ENCODE measurements around the gene GAB3.

The GAB3 gene

GRCh38 chrX:154733066-154733425 is 17.8 kb downstream of the GAB3 start:
- Histone ChIP-seq H3K9ac (ENCODE audit: low read length) (no peak overlapping the region), H2AFZ (ENCODE audit: low read depth, low read length, severe bottlenecking) (no peak overlapping the region), H4K20me1 (ENCODE audit: low read depth, low read length) (no peaks in the 10 kb centered on the region), H3K4me2 (ENCODE audit: low read depth, low read length, poor library complexity, severe bottlenecking) (no peak overlapping the region), H3K4me3 (ENCODE audit: insufficient read depth, low read length, poor library complexity, severe bottlenecking) (no peak overlapping the region), H3K36me3 (ENCODE audit: low read length) (no peaks in the 10 kb centered on the region), H3K27me3 (ENCODE audit: low read length) (no peaks in the 10 kb centered on the region), H3F3A (ENCODE audit: insufficient read depth) (no peaks in the 10 kb centered on the region), H3K9me2 (replicated peaks; ENCODE audit: insufficient read depth, low read length) (no peaks in the 10 kb centered on the region), H3K9me3 (ENCODE audit: insufficient read depth, low read length) (no peaks in the 10 kb centered on the region), H3K27ac (ENCODE audit: low read depth, low read length) (no peak overlapping the region), H3K79me2 (ENCODE audit: insufficient read depth, low read length) (no peaks in the 10 kb centered on the region)
- TF ChIP-seq EZH2phosphoT487 (conservative IDR thresholded peaks at IDR 0.05; ENCODE audit: low read length): no peak
- TF ChIP-seq, protein P1, sequence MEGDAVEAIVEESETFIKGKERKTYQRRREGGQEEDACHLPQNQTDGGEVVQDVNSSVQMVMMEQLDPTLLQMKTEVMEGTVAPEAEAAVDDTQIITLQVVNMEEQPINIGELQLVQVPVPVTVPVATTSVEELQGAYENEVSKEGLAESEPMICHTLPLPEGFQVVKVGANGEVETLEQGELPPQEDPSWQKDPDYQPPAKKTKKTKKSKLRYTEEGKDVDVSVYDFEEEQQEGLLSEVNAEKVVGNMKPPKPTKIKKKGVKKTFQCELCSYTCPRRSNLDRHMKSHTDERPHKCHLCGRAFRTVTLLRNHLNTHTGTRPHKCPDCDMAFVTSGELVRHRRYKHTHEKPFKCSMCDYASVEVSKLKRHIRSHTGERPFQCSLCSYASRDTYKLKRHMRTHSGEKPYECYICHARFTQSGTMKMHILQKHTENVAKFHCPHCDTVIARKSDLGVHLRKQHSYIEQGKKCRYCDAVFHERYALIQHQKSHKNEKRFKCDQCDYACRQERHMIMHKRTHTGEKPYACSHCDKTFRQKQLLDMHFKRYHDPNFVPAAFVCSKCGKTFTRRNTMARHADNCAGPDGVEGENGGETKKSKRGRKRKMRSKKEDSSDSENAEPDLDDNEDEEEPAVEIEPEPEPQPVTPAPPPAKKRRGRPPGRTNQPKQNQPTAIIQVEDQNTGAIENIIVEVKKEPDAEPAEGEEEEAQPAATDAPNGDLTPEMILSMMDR (IDR thresholded peaks at IDR 0.05; ENCODE audit: insufficient read depth, low read length, poor library complexity, severe bottlenecking): no peak

GRCh38 chrX:154732421-154733065 is 18.3 kb downstream of the GAB3 start:
- Histone ChIP-seq H2AFZ (ENCODE audit: low read depth, low read length, severe bottlenecking) (no peak overlapping the region), H3K27me3 (ENCODE audit: low read length) (no peaks in the 10 kb centered on the region), H3K4me3 (ENCODE audit: insufficient read depth, low read length, poor library complexity, severe bottlenecking) (no peak overlapping the region), H3K27ac (ENCODE audit: low read depth, low read length) (no peak overlapping the region), H3K9ac (ENCODE audit: low read length) (no peak overlapping the region), H3K4me2 (ENCODE audit: low read depth, low read length, poor library complexity, severe bottlenecking) (no peak overlapping the region), H3K9me3 (ENCODE audit: insufficient read depth, low read length) (no peaks in the 10 kb centered on the region), H3K9me2 (replicated peaks; ENCODE audit: insufficient read depth, low read length) (no peaks in the 10 kb centered on the region), H3F3A (ENCODE audit: insufficient read depth) (no peaks in the 10 kb centered on the region), H3K36me3 (ENCODE audit: low read length) (no peaks in the 10 kb centered on the region), H4K20me1 (ENCODE audit: low read depth, low read length) (no peaks in the 10 kb centered on the region), H3K79me2 (ENCODE audit: insufficient read depth, low read length) (no peaks in the 10 kb centered on the region)
- TF ChIP-seq, protein P1 (IDR thresholded peaks at IDR 0.05; ENCODE audit: insufficient read depth, low read length, poor library complexity, severe bottlenecking): no peak
- TF ChIP-seq EZH2phosphoT487 (conservative IDR thresholded peaks at IDR 0.05; ENCODE audit: low read length): no peak

DNA sequence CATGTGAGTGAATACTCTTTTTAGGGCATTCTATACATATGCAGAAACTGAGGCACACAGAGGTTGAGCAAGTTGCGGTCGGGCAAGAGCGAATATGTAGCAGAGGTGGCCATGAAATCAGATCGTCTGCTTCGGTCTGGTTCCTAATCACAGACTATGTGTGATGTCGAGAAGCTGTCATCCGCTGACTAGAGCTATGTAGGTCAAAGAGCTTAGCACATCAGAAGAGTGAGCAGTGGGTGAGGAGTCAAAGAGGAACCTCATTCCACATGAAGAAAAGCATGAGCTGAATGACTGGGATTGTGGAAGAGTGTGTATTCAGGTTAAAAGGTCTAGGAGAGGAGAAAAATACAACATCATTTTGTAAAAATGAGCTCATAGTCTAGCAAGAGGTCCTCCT is 19.0 kb downstream of the GAB3 start:
- Histone ChIP-seq H3K27me3 (ENCODE audit: low read length) (no peaks in the 10 kb centered on the region), H3K4me2 (ENCODE audit: low read depth, low read length, poor library complexity, severe bottlenecking) (no peak overlapping the region), H2AFZ (ENCODE audit: low read depth, low read length, severe bottlenecking) (no peak overlapping the region), H3K9me3 (ENCODE audit: insufficient read depth, low read length) (no peaks in the 10 kb centered on the region), H3K36me3 (ENCODE audit: low read length) (no peaks in the 10 kb centered on the region), H3K9ac (ENCODE audit: low read length) (no peak overlapping the region), H4K20me1 (ENCODE audit: low read depth, low read length) (no peaks in the 10 kb centered on the region), H3K27ac (ENCODE audit: low read depth, low read length) (no peak overlapping the region), H3F3A (ENCODE audit: insufficient read depth) (no peaks in the 10 kb centered on the region), H3K79me2 (ENCODE audit: insufficient read depth, low read length) (no peaks in the 10 kb centered on the region), H3K9me2 (replicated peaks; ENCODE audit: insufficient read depth, low read length) (no peaks in the 10 kb centered on the region), H3K4me3 (ENCODE audit: insufficient read depth, low read length, poor library complexity, severe bottlenecking) (no peak overlapping the region)
- TF ChIP-seq, protein P1 (IDR thresholded peaks at IDR 0.05; ENCODE audit: insufficient read depth, low read length, poor library complexity, severe bottlenecking): no peak

Measured in SU-DHL-6 (cell line).